RWPE1 (cell line): ENCODE results near the gene GNB3.

Experiments
- CTCF ChIA-PET: fragments of 350-600 bp; sonication (Branson Sonifier 250); formaldehyde crosslinking; extraction: SDS; loops from one replicate; lab custom pipeline; 2021; lab: Yijun Ruan, JAX
- POLR2A ChIA-PET: fragments of 400-600 bp; formaldehyde crosslinking; extraction: SDS; loops from one replicate; lab custom pipeline; 2020; ENCODE audit warnings: antibody characterized with exemption; ENCODE audit not compliant: low non-redundant PET; lab: Yijun Ruan, JAX
- DNase-seq: peaks from one replicate; pipeline ENCODE4 v3.0.0; 2012; ENCODE audit warnings: low spot score
- H3K27ac ChIP-seq: fragments of 450-650 bp; 2 replicates; pipeline ENCODE4 v1.5.1; 2017
- TF ChIP-seq, protein P1 (sequence below): fragments of 450-650 bp; conservative IDR thresholded peaks from 2 replicates; pipeline ENCODE4 v1.5.1; 2017; ENCODE audit warnings: low read depth, mild to moderate bottlenecking

The GNB3 gene

DNA sequence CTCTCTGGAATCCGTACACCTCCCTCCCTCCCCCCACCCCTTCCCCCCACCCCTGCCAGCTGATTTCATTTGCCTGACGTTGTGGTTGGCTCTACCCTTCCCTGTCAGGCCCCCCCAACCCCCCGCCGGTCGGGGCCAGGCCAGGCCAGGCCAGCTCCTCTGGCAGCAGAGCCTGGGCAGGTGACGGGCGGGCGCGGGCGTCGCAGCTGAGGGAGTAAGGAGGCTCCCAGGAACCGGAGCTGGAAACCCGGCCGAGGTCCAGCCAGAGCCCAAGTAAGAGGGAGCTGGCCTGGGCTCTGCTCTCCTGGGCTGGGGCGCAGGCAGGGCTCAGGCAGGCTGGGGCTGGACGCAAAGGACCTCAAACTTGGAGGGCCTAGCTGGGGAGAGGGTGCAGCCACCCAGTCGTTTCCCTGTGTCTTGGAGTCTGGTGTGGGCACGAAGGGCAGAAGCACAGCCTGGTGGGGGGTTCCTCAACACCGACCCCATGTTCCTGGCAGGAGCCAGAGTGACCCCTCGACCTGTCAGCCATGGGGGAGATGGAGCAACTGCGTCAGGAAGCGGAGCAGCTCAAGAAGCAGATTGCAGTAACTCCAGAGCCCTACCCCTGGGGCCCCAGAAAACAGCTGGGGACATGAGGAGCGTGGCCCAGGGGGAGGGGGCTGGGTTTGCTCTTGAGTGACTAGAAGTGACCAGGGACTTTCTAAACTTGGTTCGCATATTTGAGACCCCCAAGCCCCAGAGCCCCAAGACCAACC, at the start of gene GNB3:
GNB3 (plus strand) TSS at position 165 of the 755 bp plus-strand sequence; CDS start at position 528, 363 bp downstream.
- DNase-seq, result no peak
- POLR2A ChIA-PET, result interaction anchor here (1.0 kb wide), 1 partner anchor 11 kb away, joined by 3 read pairs; the partner anchor contains the start of gene USP5
- TF ChIP-seq, protein P1, sequence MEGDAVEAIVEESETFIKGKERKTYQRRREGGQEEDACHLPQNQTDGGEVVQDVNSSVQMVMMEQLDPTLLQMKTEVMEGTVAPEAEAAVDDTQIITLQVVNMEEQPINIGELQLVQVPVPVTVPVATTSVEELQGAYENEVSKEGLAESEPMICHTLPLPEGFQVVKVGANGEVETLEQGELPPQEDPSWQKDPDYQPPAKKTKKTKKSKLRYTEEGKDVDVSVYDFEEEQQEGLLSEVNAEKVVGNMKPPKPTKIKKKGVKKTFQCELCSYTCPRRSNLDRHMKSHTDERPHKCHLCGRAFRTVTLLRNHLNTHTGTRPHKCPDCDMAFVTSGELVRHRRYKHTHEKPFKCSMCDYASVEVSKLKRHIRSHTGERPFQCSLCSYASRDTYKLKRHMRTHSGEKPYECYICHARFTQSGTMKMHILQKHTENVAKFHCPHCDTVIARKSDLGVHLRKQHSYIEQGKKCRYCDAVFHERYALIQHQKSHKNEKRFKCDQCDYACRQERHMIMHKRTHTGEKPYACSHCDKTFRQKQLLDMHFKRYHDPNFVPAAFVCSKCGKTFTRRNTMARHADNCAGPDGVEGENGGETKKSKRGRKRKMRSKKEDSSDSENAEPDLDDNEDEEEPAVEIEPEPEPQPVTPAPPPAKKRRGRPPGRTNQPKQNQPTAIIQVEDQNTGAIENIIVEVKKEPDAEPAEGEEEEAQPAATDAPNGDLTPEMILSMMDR, result no peak
- CTCF ChIA-PET, result interaction anchor here (0.5 to 0.9 kb wide), 3 partner anchors 13 to 177 kb away, joined by 3 read pairs; partner anchors contain the start of genes LPCAT3 and P3H3
- H3K27ac ChIP-seq, result 0 out of 2 replicates have a peak within 1 kb of the TSS, but pooled peaks have one; percentile 5

DNA sequence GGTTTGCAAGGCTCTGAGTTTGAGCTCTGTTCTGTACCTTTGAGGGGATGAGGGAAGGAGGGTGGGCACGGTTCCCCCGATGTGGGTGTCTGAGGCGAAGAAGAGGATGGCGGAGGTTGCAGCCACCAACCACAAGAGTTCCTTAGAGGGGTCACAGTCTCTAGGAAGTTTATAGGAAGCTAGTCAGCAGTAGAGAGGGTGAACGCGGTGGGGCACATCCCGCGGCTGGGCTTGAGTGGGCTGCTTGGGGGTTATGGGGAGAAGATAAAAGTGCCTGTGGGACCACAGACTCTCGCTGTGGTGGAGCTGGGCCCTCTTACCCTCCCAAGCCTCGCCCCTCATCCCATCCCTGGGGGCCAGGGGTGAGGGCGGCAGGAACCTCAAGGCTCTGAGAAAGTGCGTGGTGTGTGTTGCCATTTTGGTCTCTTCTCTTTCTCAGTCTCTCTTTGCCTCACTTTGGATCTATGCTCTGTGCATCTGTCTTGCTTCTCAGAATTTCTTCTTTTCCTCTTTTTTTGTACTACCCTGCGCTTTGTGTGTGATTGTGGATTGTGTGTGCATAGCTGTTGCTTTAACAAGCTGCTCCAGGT, 48.7 kb upstream of the GNB3 start:
- ChIA-PET POLR2A (no interaction called here), CTCF (interaction anchor here (0.5 to 1.1 kb wide), 4 partner anchors 34 to 1921 kb away, joined by 3 to 4 read pairs (median 3); no protein-coding TSS in a partner anchor)
- H3K27ac ChIP-seq, result no peak overlapping the region
- TF ChIP-seq, protein P1, result no peak
- no peak for DNase-seq

DNA sequence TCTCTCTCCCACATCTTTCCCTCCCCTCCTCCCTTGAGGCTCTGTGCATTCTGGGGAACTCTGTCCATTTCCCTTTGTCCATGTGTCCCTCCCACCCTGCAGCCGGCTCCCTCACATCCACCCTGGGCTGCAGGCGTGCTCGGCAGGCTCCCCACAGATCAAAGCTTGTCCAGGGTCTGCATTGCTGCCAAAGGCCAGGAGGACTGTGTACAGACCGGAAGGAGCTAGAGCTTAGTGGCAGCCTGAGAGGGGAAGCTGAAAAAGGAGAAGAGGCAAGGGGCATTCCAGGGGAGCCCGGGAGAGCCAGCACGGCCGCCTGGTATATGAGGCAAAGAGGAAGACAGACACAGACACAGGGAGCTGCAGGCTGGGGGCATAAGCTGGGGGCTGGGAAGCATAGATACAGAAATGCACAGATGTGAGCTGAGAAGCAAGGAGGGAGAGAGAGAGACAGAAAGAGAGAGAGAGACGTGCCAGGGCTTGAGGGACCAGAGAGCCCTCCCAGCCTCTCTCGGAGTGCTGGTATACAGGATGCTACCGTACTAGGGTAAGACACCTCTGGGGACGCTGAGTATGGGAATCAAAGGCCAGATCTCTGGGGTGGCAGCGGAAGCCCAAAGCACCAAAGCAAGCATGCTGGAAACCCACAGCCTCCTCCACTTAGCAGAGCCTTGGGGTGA, 48.1 kb upstream of the GNB3 start:
- DNase-seq, result no peak
- CTCF ChIA-PET, result interaction anchor here (0.5 to 1.1 kb wide), 4 partner anchors 14 to 1117 kb away, joined by 3 to 5 read pairs (median 4); no protein-coding TSS in a partner anchor
- H3K27ac ChIP-seq, result no peak overlapping the region
- TF ChIP-seq, protein P1, result no peak
- POLR2A ChIA-PET, result no interaction called here

DNA sequence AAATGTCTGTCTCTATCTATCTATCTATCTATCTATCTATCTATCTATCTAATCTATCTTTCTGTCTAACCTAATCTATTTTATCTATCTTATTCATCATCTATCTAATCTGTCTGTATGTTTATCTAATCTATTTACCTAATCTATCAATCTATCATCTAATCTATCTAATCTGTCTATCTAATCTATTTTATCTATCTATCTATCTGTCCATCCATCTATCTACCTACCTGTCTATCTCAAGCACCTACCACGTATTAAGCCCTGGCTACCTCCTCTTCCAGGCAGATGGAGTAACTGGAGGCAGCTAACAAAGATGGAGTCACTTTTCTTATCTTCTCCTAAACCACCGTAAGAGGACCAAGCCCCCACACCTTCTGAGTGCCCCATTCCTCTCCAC, 45.6 kb upstream of the GNB3 start:
- TF ChIP-seq, protein P1, result no peak
- H3K27ac ChIP-seq, result no peak overlapping the region
- POLR2A ChIA-PET, result interaction anchor here (0.6 kb wide), 1 partner anchor 98 kb away, joined by 3 read pairs; no protein-coding TSS in a partner anchor
- DNase-seq, result no peak
- CTCF ChIA-PET, result no interaction called here

DNA sequence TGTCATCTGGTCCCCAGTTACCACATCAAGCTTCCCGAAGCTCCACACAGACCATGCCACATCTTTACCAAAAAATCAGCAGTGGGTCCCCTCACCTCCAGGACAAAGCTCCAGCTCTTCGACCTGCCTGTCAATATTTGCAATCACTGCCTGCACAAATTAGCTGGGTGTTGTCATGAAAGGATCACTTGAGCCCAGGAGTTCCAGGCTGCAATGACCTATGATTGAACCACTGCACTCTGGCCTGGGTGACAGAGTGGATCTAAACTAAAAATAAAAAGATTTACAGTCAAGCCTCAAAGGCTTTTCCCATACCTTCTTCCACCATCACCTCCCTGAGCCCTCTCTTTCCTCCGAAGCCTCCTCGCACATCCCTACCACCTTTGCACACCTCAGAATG, 44.1 kb upstream of the GNB3 start:
- POLR2A ChIA-PET, result no interaction called here

More for the DNA sequence above, 44.1 kb upstream of the GNB3 start:
- CTCF ChIA-PET, result no interaction called here
- DNase-seq, result no peak
- TF ChIP-seq, protein P1, result no peak
- H3K27ac ChIP-seq, result no peak overlapping the region
